Measurements from ENCODE around the gene NDC1.

The NDC1 gene

GRCh38 chr1:53807916-53808315 lies 30.2 kb downstream of the NDC1 start:
- Histone ChIP-seq H3K9me2 (replicated peaks; ENCODE audit: insufficient read depth, low read length) (no peaks in the 10 kb centered on the region), H2AFZ (ENCODE audit: low read length) (no peak overlapping the region), H3K9me3 (replicated peaks; ENCODE audit: insufficient read depth, low read length) (no peaks in the 10 kb centered on the region), H3K27ac (ENCODE audit: low read length) (no peak overlapping the region), H3K4me3 (ENCODE audit: low read length) (no peak overlapping the region), H4K20me1 (ENCODE audit: insufficient read depth, low read length) (no peaks in the 10 kb centered on the region), H3K27me3 (replicated peaks; ENCODE audit: insufficient read depth, low read length) (no peaks in the 10 kb centered on the region), H3K4me2 (ENCODE audit: low read depth, low read length) (no peak overlapping the region), H3F3A (ENCODE audit: insufficient read depth, low read length) (no peaks in the 10 kb centered on the region), H3K9ac (ENCODE audit: low read length) (no peak overlapping the region), H3K79me2 (ENCODE audit: low read length) (no peaks in the 10 kb centered on the region), H3K4me1 (ENCODE audit: low read length) (no peaks in the 10 kb centered on the region), H3K36me3 (replicated peaks; ENCODE audit: insufficient read depth, low read length) (no peaks in the 10 kb centered on the region; the same call in 1 of the 2 replicates)
- DNase-seq = no peak
- TF ChIP-seq, protein P1, sequence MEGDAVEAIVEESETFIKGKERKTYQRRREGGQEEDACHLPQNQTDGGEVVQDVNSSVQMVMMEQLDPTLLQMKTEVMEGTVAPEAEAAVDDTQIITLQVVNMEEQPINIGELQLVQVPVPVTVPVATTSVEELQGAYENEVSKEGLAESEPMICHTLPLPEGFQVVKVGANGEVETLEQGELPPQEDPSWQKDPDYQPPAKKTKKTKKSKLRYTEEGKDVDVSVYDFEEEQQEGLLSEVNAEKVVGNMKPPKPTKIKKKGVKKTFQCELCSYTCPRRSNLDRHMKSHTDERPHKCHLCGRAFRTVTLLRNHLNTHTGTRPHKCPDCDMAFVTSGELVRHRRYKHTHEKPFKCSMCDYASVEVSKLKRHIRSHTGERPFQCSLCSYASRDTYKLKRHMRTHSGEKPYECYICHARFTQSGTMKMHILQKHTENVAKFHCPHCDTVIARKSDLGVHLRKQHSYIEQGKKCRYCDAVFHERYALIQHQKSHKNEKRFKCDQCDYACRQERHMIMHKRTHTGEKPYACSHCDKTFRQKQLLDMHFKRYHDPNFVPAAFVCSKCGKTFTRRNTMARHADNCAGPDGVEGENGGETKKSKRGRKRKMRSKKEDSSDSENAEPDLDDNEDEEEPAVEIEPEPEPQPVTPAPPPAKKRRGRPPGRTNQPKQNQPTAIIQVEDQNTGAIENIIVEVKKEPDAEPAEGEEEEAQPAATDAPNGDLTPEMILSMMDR (IDR thresholded peaks at IDR 0.05; ENCODE audit: low read length) = no peak
- TF ChIP-seq EZH2phosphoT487 (IDR thresholded peaks at IDR 0.05; ENCODE audit: low read length) (no peak), EZH2 (optimal IDR thresholded peaks at IDR 0.05; ENCODE audit: low read depth, low read length) (no peak)

DNA sequence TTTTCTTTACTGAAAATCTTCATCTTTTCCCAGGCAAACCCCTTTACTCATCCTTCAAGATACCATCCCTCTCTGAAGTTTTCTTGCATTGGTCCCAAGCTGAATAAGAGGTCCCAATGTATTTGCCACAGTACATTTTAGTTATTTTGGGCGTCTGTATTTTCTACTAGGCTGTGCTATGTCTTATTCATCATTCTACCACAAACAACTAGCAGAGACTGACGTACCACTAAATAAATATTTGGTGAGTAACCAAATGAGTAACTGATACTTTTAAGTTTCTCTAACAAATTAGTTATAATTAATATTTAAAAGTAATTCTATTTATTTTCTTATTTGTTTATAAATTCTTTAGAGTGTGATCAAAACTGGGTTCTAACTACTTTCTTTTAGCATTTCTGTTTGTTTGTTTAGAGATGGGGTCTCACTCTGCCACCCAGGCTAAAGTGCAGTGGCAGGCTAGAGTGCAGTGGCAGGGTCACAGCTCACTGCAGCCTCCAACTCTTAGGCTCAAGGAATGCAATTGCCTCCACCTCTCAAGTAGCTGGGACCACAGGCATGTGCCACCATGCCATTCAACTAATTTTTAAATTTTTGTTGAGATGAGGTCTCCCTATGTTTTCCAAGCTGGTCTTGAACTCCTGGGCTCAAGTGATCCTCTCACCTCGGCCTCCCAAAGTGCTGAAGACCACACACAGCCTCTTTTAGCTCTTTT lies 33.1 kb downstream of the NDC1 start:
- H3K27me3 ChIP-seq (replicated peaks; ENCODE audit: insufficient read depth, low read length) = no peaks in the 10 kb centered on the region
- H3K4me1 ChIP-seq (ENCODE audit: low read length) = no peaks in the 10 kb centered on the region
- TF ChIP-seq, protein P1 (IDR thresholded peaks at IDR 0.05; ENCODE audit: low read length) = no peak
- TF ChIP-seq EZH2 (optimal IDR thresholded peaks at IDR 0.05; ENCODE audit: low read depth, low read length) = no peak
- TF ChIP-seq EZH2phosphoT487 (IDR thresholded peaks at IDR 0.05; ENCODE audit: low read length) = no peak
- H3K9me2 ChIP-seq (replicated peaks; ENCODE audit: insufficient read depth, low read length) = no peaks in the 10 kb centered on the region
- no peak for DNase-seq
- no peaks in the 10 kb centered on the region; the same call in 1 of the 2 replicates for H3K36me3 ChIP-seq (replicated peaks; ENCODE audit: insufficient read depth, low read length)
- H3K9ac ChIP-seq (ENCODE audit: low read length) = no peak overlapping the region
- no peaks in the 10 kb centered on the region for H3K9me3 ChIP-seq (replicated peaks; ENCODE audit: insufficient read depth, low read length)
- H3K27ac ChIP-seq (ENCODE audit: low read length) = no peak overlapping the region
- no peak overlapping the region for H3K4me2 ChIP-seq (ENCODE audit: low read depth, low read length)
- no peaks in the 10 kb centered on the region for H4K20me1 ChIP-seq (ENCODE audit: insufficient read depth, low read length)
- H3F3A ChIP-seq (ENCODE audit: insufficient read depth, low read length) = no peaks in the 10 kb centered on the region
- H2AFZ ChIP-seq (ENCODE audit: low read length) = no peak overlapping the region
- H3K4me3 ChIP-seq (ENCODE audit: low read length) = no peak overlapping the region
- no peaks in the 10 kb centered on the region for H3K79me2 ChIP-seq (ENCODE audit: low read length)

DNA sequence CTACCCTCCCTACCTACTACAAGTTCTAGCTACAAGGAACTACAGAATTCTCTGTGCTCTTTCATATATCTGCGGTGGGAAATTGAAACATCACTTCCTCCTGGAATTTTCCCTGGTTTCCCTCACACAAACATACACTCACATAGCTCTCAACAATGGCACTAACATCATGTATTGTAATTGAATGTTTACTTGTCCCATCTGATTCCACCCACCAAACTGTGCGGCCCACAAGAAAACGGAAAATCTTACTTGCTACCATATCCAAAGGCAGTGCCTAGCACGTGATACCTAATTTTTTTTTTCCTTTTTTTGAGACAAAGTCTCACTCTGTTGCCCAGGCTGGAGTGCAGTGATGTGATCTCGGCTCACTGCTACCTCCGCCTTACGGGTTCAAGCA lies 33.9 kb downstream of the NDC1 start:
- no peaks in the 10 kb centered on the region for H4K20me1 ChIP-seq (ENCODE audit: insufficient read depth, low read length)
- H3K9me2 ChIP-seq (replicated peaks; ENCODE audit: insufficient read depth, low read length) = no peaks in the 10 kb centered on the region
- no peaks in the 10 kb centered on the region for H3K27me3 ChIP-seq (replicated peaks; ENCODE audit: insufficient read depth, low read length)
- H3K36me3 ChIP-seq (replicated peaks; ENCODE audit: insufficient read depth, low read length) = peaks cover 2% of the 10 kb centered on the region; the same call in 1 of the 2 replicates
- H3F3A ChIP-seq (ENCODE audit: insufficient read depth, low read length) = no peaks in the 10 kb centered on the region
- no peak overlapping the region for H3K4me3 ChIP-seq (ENCODE audit: low read length)
- no peak overlapping the region for H2AFZ ChIP-seq (ENCODE audit: low read length)
- H3K9me3 ChIP-seq (replicated peaks; ENCODE audit: insufficient read depth, low read length) = no peaks in the 10 kb centered on the region
- H3K4me2 ChIP-seq (ENCODE audit: low read depth, low read length) = no peak overlapping the region
- H3K79me2 ChIP-seq (ENCODE audit: low read length) = no peaks in the 10 kb centered on the region
- H3K27ac ChIP-seq (ENCODE audit: low read length) = no peak overlapping the region
- H3K9ac ChIP-seq (ENCODE audit: low read length) = no peak overlapping the region
- TF ChIP-seq EZH2phosphoT487 (IDR thresholded peaks at IDR 0.05; ENCODE audit: low read length) (no peak), EZH2 (optimal IDR thresholded peaks at IDR 0.05; ENCODE audit: low read depth, low read length) (no peak)
- TF ChIP-seq, protein P1 (IDR thresholded peaks at IDR 0.05; ENCODE audit: low read length) = no peak
- H3K4me1 ChIP-seq (ENCODE audit: low read length) = no peaks in the 10 kb centered on the region
- no peak for DNase-seq
